H4 (cell line): ENCODE measurements around the gene CAMKMT. TPM values are rescaled to one million over a fixed set of nuclear protein-coding genes. Genes with fewer than 3 reads are reported as not detected.

Source experiments
- DNase-seq: peaks from one replicate; pipeline ENCODE4 v3.0.0-alpha.2; 2015; ENCODE audit warnings: low spot score
- total RNA-seq: library from RNA; depleted of rRNA; stranded (reverse); fragments of >200 nt; shearing (Covaris generic); gene quantifications from 2 replicates; pipeline ENCODE4 v1.2.3, GENCODE V29; 2014

CAMKMT gene
- total RNA-seq, 1 experiment from 2014 or later: 4.5 TPM

GRCh38 chr2:44596537-44597320, 235.0 kb downstream of the CAMKMT start:
- no peak for DNase-seq

- no peak for DNase-seq
These were observed 236.8 kb downstream of the CAMKMT start for GRCh38 chr2:44598330-44599119.

GRCh38 chr2:44599130-44599529, 237.4 kb downstream of the CAMKMT start:
- DNase-seq: no peak

- DNase-seq: no peak
These were observed 240.7 kb downstream of the CAMKMT start for GRCh38 chr2:44602446-44602845.

- no peak for DNase-seq
These were observed 243.8 kb downstream of the CAMKMT start for GRCh38 chr2:44605511-44605910.

GRCh38 chr2:44612276-44612675, 250.5 kb downstream of the CAMKMT start:
- DNase-seq: no peak

GRCh38 chr2:44614940-44615339, 253.2 kb downstream of the CAMKMT start:
- no peak for DNase-seq

- no peak for DNase-seq
These were observed 254.3 kb downstream of the CAMKMT start for GRCh38 chr2:44615950-44616518.

GRCh38 chr2:44616667-44617155, 255.0 kb downstream of the CAMKMT start:
- no peak for DNase-seq

- no peak for DNase-seq
These were observed 256.7 kb downstream of the CAMKMT start for GRCh38 chr2:44618251-44619023.

GRCh38 chr2:44620189-44620990, 258.6 kb downstream of the CAMKMT start:
- no peak for DNase-seq

- DNase-seq: no peak
These were observed 262.0 kb downstream of the CAMKMT start for GRCh38 chr2:44623622-44624351.

- DNase-seq: no peak
These were observed 266.6 kb downstream of the CAMKMT start for GRCh38 chr2:44628297-44628696.

GRCh38 chr2:44632931-44633689, 271.4 kb downstream of the CAMKMT start:
- no peak for DNase-seq

- no peak for DNase-seq
These were observed 274.0 kb downstream of the CAMKMT start for GRCh38 chr2:44635725-44636124.

- DNase-seq: no peak
These were observed 276.9 kb downstream of the CAMKMT start for GRCh38 chr2:44638649-44639048.

GRCh38 chr2:44639399-44639798, 277.7 kb downstream of the CAMKMT start:
- DNase-seq: no peak

- no peak for DNase-seq
These were observed 280.5 kb downstream of the CAMKMT start for GRCh38 chr2:44642123-44642857.

- no peak for DNase-seq
These were observed 284.2 kb downstream of the CAMKMT start for GRCh38 chr2:44645937-44646336.
